ENCODE measurements around the gene ARHGEF12.

- TF ChIP-seq POLR2A (IDR thresholded peaks at IDR 0.05): no peak
- no peak for TF ChIP-seq CTCF (IDR thresholded peaks at IDR 0.05)
- TF ChIP-seq POLR2AphosphoS5 (IDR thresholded peaks at IDR 0.05): no peak
Measured at GRCh38 chr11:120395778-120396177, 59.6 kb downstream of the ARHGEF12 start.

All from sigmoid colon (tissue), 4 donors.